Heart left ventricle (tissue), 13 donors: Measurements from ENCODE around the gene LFNG.

Source experiments
- POLR2A ChIP-seq, 2 donors: fragments of 450-650 bp; IDR thresholded peaks; one replicate each; pipeline ENCODE4 v1.6.1; 2017; ENCODE audit warnings: antibody characterized with exemption in 2 of 2, mild to moderate bottlenecking in 2 of 2, moderate library complexity in 2 of 2
- TF ChIP-seq, protein P1 (sequence below), 12 donors: fragments of 200-600 bp; sonication (generic) in 4 of 12; IDR thresholded peaks; one replicate each; pipeline versions ENCODE4 v1.5.0 to v1.8.0; 2018 to 2022; ENCODE audit warnings: antibody characterized with exemption in 12 of 12, mild to moderate bottlenecking in 5 of 12
- donor health status: ischemic (EF 13 %, LVEDD 7.1; RV severe dilation, severe dysfunction).
- donor health status: DM: no; HTN: yes; CAD: no.
- donor health status: DM: no; HTN: no; CAD: no.
- donor health status: ischemic (EF 25% LVEDD 6.9; RV normal size, moderate dysfunction).
- donor health status: ischemic (EF 25% LVEDD 5.7; RV mildly dilated, moderate dysfunction).
- donor health status: ischemic (EF 35%, LVEDD 5.7; RV mildly dilated, moderate dysfunction).
- donor health status: nonischemic (EF 11% LVEDD 7.7; RV severe dilation, severe dysfunction).
- donor health status: DM: yes; HTN: yes; CAD: no.
- donor health status: PGD.
- donor health status: ischemic (EF 29% LVEDD 5.4; RV normal size, mild dysfunction).
- donor health status: nonischemic (EF 23%, LVEDD 6.1; RV moderate dilation, normal function).

DNA sequence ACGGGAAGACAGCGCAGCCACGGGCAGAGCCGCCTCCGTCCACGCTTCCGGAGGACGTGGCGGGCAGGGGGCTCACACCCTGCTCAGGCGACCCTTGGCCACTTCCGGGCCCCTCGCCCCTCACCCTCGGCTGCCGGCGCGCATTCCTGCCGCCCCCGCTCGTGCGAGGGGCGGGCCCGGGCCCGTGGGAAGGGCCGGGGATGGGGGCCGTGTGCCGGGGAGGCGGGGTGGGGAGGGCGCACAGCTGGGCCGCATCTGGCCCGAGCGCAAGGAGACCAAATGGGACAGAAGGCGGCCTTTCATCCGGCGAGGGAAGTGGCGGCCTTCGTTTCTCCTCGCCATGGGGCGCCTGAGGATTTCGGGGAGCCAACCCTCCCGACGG lies 846 bp upstream of the LFNG start:
- TF ChIP-seq POLR2A (IDR thresholded peaks at IDR 0.05), result no peak
- TF ChIP-seq, protein P1, sequence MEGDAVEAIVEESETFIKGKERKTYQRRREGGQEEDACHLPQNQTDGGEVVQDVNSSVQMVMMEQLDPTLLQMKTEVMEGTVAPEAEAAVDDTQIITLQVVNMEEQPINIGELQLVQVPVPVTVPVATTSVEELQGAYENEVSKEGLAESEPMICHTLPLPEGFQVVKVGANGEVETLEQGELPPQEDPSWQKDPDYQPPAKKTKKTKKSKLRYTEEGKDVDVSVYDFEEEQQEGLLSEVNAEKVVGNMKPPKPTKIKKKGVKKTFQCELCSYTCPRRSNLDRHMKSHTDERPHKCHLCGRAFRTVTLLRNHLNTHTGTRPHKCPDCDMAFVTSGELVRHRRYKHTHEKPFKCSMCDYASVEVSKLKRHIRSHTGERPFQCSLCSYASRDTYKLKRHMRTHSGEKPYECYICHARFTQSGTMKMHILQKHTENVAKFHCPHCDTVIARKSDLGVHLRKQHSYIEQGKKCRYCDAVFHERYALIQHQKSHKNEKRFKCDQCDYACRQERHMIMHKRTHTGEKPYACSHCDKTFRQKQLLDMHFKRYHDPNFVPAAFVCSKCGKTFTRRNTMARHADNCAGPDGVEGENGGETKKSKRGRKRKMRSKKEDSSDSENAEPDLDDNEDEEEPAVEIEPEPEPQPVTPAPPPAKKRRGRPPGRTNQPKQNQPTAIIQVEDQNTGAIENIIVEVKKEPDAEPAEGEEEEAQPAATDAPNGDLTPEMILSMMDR (IDR thresholded peaks at IDR 0.05), result no peak
